ENCODE results near the gene HES3.

Gene HES3

DNA sequence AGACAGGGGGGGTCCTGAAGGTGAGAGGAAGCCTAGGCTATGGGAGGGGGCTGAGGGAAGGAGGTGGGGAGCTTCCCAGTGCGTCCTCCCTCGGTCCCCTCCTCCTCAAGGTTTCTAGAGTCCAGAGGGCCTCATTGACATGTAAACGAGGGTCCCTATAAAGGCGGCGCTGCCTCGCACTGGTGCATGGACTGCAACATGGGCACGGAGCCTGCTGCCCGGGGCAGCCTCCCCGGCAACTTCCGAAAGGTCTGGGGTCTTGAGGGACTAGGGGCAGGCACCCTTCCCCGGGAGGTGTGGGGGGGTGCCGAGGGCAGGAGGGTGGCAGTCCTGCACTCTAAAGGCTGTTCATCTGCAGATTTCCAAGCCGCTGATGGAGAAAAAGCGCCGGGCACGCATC, at the start of gene HES3:
Gene HES3 (plus strand): TSS at position 187 of the 400 bp plus-strand sequence. CDS start 187 bp downstream, at position 374.
- DNase-seq (ENCODE audit: low read depth) = no peak

- DNase-seq (ENCODE audit: low read depth) = no peak
These were observed 46.1 kb upstream of the HES3 start for GRCh38 chr1:6197746-6198427.

DNA sequence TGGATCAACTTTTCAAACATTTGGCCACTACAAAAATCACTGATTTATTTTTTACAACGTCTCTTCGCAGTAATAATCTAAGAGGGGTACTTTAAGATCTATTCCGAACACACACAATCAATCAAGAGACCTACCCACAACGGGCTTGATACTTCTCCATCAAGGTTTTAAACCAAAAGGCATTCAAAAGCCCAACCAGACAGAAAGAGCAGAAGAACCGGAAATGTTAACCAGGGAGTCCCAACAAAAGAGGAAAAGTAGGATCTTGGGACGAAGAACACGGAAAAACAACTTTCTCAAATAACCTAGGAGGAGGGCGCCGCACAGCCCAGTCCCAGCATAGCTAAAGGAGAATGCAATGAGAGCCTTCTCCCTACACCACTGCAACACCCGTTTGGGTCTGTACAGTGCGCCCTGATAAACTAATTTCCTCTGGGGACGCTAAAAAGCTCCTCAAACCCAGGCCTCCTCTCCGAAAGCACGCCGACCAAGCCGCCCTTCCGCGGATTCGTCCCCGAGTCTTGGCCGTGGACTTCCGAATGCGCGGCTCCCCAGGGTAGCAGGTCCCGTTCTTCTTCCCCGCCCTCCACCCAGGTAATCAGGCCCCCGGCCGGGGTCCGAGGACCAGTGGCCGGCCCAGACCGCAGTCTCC, 45.2 kb upstream of the HES3 start:
- DNase-seq (ENCODE audit: low read depth) = no peak

DNA sequence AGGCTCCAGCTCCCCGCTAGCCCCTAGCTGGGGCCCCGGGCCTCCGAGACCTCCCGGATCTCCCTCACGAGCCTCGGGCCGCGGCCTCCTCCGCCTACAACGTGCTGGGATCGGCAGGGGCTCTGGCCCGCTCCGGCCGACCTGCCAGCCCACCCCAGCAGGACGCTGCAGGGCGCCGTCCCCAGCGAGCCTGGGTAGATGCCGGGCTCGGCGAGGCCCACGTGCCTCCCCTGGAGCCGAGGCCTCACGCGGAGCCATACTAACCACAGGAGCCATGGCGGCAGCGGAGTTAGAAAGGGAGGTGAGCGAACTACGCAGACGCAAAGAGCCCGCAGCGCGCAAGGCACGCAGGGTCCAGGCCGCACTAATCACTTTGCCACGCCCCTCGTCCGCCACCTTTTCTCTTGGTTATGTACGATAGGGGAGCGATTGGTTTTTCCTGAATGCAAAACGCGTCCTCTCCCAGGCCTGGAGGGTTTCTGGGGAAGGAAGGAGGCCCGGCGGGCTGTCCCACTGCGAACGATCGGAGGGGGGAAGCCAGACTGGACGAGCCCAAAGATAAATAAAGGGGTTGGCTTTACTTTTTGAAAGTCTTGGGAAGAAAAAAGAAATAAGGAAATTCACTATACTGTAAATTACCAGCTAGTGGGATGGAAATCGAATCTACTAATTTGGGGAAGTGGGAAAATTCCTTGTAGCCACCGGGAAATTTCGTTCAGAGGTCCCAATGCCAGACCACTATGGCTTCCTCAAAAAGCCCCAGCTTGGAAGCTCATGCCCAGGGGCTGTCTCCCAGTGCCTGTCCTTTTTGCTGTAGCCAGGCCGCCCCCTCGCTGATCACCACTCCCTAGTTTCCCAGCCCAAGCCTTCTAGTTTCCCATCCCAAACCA, 44.4 kb upstream of the HES3 start, which contains the start of gene RPL22:
Gene RPL22 (minus strand): TSS at position 298 of the 890 bp plus-strand sequence. CDS start 22 bp downstream, at position 276.
- DNase-seq (ENCODE audit: low read depth) = peak; percentile 99

- no peak for DNase-seq (ENCODE audit: low read depth)
These were observed 43.7 kb upstream of the HES3 start for GRCh38 chr1:6200188-6200809.

GRCh38 chr1:6202256-6202655, 41.7 kb upstream of the HES3 start:
- no peak for DNase-seq (ENCODE audit: low read depth)

DNA sequence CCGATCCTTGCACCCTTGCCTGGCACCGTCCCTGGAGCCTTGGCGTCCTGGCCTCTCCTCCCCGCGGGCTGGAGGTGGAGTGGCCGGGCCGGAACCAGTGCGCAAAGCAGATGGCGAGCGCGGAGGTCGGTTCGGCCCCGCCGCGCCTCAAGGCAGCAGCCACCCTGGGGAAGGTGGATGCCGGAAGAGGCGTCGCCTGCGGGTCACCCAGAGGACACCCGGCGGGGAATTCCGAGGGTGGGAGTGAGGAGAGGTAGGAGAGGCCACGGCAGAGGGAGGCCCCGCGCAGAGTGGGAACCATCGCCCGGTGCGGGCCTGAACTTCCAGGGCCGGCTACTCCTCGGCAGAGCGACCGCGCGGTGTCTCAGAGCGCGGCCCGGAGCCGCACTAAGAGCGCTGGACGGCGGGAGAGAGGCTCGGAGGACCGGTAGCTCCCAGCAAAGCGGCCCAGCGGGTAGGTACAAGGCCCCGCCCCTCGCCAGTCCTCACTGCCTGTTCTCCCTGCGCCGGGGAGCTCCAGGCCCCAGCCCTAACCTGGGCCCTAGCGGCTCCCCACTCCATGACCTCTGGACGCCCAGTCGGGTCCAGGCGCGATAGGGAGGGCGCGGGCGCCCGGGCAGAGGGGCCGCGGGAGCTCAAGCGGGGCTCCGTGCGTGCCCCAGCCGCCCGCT, 38.0 kb upstream of the HES3 start, which contains the start of gene RNF207:
Gene RNF207 (plus strand): TSS at position 271 of the 671 bp plus-strand sequence. CDS start 417 bp downstream, outside the sequence.
- DNase-seq (ENCODE audit: low read depth) = no peak

DNA sequence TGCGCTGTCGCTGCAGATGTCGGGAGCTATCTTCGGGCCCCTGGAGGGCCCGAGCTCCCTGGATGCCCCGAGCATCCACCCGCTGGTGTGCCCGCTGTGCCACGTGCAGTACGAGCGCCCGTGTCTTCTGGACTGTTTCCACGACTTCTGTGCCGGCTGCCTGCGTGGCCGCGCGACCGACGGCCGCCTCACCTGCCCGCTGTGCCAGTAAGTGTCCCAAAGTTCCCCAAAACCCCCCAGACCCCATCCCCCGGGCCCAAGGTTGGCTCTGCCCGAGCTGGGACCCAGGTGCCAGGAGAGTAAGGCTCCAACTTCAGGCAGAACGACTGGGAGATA, 37.5 kb upstream of the HES3 start:
- DNase-seq (ENCODE audit: low read depth) = no peak

DNA sequence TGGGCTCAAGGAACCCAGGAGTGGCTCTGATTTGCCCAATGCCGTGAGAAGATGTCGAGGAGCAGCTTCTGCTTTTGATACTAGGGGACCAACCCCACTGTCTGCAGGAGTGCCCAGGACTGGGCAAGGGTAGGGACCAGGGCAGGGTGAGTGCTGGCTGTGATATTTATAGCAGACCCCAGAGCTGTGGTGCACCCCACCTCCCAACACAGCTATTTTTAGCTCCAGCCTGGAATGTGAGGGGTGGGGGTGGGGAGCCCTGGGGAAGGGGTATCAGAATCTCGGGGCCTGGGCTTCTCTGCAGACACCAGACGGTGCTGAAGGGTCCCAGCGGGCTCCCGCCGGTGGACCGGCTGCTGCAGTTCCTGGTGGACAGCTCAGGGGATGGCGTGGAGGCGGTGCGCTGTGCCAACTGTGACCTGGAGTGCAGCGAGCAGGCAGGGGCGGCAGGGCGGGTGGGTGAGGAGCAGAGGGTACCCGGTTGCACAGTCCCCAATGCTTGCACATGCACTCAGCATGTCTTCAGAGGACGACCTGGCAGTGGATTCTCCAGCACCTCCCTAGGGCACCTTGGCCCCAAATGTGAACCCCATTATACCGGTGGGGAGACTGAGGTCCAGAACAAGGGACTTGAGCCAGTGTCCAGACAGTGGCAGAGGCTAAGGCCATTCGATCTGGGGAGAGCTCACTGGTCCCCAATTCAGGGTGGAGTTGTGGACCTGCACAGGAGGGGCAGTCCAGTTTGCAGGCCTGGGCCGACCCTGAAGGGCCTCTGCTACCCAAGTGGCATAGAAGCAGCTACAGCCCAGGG, 36.7 kb upstream of the HES3 start:
- no peak for DNase-seq (ENCODE audit: low read depth)

DNA sequence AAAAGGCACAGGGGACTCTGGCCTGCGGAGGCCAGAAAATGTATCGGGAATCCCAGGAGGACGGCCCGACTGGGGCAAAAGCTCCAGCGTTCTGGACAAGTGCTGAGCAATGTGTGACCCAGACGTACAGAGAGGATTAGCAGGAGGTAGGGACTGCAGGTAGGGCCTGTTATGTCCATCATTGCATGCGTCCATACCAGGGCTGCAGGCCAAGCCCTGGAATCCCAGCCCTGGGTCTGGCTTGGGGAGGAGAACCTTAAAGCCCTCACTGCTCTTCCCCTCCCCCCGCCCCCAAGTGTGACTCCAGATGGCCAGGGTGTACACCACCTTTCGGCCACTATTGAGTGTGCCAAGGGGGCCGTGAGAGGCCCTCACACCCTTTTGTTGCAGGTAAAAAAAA, 36.1 kb upstream of the HES3 start:
- no peak for DNase-seq (ENCODE audit: low read depth)

DNA sequence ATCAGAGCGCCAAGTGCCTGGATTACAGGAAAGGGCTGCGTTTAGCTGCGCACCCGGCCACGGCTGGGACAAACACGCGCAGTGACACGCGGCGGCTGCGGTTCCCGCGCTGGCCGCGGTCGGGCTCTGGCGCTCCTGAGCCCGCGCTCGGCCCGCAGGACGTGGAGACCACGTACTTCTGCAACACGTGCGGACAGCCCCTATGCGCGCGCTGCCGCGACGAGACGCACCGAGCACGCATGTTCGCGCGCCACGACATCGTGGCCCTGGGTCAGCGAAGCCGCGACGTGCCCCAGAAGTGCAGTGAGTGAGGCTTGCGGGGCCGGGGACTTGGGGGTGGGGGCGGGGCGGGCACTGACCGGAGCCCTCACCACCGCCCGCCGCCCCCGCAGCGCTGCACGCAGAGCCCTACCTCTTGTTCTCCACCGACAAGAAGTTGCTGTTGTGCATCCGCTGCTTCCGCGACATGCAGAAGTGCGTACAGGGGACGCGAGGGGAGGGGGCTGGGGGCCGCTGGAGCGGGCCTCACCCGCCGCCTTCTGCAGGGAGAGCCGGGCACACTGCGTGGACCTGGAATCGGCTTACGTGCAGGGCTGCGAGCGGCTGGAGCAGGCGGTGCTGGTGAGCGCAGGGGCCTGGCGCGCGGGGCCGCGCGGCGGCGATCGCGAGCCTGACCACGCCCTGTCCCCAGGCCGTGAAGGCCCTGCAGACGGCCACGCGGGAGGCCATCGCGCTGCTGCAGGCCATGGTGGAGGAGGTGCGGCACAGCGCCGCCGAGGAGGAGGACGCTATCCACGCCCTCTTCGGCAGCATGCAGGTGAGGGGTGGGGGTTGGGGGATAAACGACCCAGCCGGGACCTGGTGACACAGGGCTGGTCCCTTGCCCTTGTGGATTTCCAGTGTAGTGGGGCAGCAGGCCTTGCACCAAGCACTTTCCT, 35.0 kb upstream of the HES3 start:
- no peak for DNase-seq (ENCODE audit: low read depth)

GRCh38 chr1:6209661-6210580, 34.1 kb upstream of the HES3 start:
- DNase-seq (ENCODE audit: low read depth) = no peak

- DNase-seq (ENCODE audit: low read depth) = no peak
These were observed 33.2 kb upstream of the HES3 start for GRCh38 chr1:6210591-6211355.

DNA sequence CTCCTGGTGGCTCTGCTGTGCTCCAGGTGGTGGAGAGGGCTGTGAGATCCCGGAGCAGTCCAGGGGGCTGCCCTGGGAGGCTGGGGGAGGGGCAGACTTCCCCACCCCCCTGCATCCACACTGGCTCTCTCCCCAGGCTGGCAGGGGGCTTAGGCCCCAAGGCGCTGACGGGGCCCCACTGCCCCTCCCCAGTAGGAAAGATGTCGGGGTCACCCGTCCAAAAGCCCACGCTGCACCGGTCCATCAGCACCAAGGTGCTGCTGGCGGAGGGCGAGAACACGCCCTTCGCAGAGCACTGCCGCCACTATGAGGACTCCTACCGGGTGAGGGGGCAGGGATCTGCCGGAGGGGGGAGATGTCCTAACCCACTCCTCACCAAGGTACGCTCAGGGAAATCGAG, 32.2 kb upstream of the HES3 start:
- no peak for DNase-seq (ENCODE audit: low read depth)

GRCh38 chr1:6212193-6212959, 31.6 kb upstream of the HES3 start:
- no peak for DNase-seq (ENCODE audit: low read depth)

- no peak for DNase-seq (ENCODE audit: low read depth)
These were observed 25.4 kb upstream of the HES3 start for GRCh38 chr1:6218375-6219164.
